NCI-H146 treated with DMSO at 0.1 percent for 48 hours (cell line): ENCODE measurements around the gene TTC33.
"Not testable (repeated sequence)": the region's sequence is repeated elsewhere in the genome, so short reads cannot be mapped to it uniquely, and the experiment has no call there.

Experiments used
- DNase-seq: peaks from one replicate; lab custom pipeline; 2025; ENCODE audit not compliant: unreplicated experiment; lab: John Stamatoyannopoulos, UW

The TTC33 gene

GRCh38 chr5:40618926-40619325, 136.8 kb downstream of the TTC33 start:
- no peak for DNase-seq

GRCh38 chr5:40616781-40617180, 139.0 kb downstream of the TTC33 start:
- DNase-seq, result no peak

- no peak for DNase-seq
These were observed 140.1 kb downstream of the TTC33 start for GRCh38 chr5:40615586-40616170.

- DNase-seq, result no peak
These were observed 140.7 kb downstream of the TTC33 start for GRCh38 chr5:40614923-40615585.

DNA sequence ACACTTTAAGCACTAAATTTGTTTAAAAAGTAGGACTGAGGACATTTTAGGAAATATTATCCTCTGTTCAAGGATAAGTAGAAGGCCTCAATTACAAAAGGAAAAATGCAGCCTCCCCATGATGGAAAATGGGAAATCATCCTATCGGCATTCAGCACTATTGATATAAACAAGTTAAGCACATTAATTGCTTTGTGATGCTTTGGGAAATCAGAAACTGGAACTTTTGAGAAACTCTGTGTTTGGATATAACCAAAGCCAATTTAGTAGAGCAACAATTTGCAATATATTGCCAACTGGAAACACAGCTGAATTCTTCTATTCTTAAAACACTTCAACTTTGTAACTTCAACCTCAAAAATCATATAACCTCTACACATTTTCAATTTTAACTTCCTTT, 141.3 kb downstream of the TTC33 start:
- DNase-seq, result no peak

- DNase-seq, result no peak
These were observed 148.6 kb downstream of the TTC33 start for GRCh38 chr5:40607202-40607601.

DNA sequence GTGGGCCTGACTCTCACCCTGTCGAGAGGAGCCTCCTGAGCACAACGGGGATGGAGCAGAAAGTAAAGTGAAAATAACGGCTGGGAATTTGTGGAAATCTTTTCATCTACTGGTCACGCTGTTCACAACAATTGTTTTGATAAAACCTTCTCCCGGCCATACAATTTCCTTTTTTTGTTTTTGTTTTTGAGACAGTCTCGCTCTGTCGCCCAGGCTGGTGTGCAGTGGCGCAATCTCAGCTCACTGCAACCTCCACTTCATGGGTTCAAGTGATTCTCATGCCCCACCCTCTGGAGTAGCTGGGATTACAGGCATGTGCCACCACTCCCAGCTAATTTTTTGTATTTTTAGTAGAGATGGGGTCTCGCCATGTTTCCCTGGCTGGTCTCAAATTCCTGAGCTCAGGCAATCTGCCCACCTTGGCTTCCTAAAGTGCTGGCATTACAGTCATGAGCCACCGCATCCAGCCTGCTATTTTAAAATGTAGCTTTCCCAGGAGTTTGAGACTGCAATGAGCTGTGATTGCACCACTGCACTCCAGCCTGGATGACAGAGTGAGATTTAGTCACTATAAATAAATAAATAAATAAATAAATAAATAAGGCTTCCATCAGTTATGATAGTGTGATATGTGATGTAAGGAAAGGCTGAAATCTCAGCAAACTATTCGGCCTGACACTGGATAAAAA, 149.5 kb downstream of the TTC33 start:
- DNase-seq, result no peak

- no peak for DNase-seq
These were observed 150.3 kb downstream of the TTC33 start for GRCh38 chr5:40605295-40605958.

GRCh38 chr5:40603378-40603777, 152.4 kb downstream of the TTC33 start:
- DNase-seq, result no peak

DNA sequence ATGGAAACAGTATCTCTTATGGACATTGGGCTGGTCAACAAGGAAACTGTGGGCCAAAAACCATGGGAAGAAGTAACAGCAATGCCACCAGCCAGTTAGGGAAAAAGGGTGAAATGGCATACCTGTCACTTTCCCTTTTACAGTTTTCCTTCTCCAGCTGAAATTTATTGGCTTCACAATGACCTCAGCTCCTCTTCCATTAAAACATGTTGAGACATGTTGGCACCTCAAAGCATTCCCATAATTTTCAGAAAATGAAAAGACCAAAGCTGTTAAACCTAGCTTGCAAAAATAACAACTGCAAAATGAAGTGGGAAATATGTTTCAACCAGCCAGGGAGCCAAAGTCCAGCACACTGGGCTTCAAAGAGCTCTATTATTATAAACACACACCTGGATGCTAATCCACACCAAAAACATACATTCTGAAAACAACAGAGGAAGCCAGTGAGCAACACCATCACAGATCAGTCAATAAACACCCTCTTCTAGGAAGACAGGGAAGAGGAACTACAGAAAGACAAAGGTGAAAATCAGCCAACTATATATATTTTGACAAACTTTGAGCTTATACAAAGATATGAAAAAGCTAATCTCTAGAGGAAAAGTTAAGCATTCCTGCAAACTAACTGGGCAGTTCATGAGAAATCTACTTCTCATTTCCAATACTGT, 154.4 kb downstream of the TTC33 start:
- DNase-seq, result no peak

GRCh38 chr5:40600383-40600782, 155.4 kb downstream of the TTC33 start:
- no peak for DNase-seq

GRCh38 chr5:40599676-40600075, 156.1 kb downstream of the TTC33 start:
- DNase-seq, result no peak

DNA sequence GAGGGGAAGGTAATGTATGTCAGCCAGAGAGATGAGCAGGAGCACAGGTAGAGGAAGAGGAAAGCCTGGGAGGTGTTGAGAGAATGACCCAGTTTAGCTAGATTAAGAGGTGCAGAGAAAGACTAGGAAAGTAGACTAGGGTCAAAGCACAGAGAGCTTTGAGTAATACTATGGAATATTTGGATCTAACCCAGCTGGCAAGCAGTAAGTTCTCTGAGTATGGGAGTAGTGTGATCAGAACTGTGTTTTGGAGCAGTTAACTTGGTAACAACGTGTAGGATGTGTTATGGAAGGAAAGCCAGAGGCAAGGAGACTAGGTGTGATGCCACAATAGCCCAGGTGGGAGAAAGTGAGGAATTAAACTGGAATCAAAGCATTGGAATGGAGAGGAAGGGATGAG, 160.9 kb downstream of the TTC33 start:
- no peak for DNase-seq

- not testable (repeated sequence) for DNase-seq
These were observed 163.9 kb downstream of the TTC33 start for GRCh38 chr5:40591727-40592396.

DNA sequence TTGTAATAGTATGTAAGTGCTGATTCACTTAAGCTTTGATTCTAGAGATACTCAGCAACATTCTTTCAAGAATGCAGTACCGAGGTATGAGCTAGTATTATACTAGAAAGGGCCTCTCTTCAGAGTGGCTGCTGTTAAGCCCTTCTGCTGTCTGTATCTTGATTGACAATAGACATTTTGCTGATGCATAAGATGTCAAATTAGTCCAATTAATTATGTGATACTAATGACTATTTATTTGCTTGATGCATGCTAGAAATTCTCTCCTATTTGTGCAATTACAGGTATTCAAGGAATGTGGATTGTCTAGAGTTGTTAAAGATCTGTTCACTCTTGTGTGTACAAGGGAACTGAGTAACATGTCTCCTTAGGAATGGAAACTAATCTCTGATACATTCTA, 168.4 kb downstream of the TTC33 start:
- no peak for DNase-seq

- no peak for DNase-seq
These were observed 170.1 kb downstream of the TTC33 start for GRCh38 chr5:40585537-40586267.

DNA sequence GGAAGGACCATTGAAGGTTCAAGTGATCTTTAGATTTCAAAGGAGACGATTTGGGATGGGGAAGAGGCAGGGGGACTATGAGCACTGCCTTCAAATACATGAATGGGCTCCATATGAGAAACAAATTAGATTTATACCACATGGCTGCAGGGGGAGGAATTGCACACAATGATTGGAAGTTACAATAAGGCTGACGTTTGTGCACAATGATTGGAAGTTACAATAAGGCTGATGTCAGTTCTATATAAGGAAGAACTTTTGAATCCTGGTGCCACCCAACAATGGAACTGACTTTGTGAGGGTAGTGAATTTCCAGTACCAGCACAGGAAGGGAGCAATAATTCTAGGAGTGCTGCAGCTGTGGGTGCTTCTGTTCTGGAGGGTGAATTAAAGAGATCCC, 171.7 kb downstream of the TTC33 start:
- DNase-seq, result no peak

- no peak for DNase-seq
These were observed 177.0 kb downstream of the TTC33 start for GRCh38 chr5:40578501-40579451.

DNA sequence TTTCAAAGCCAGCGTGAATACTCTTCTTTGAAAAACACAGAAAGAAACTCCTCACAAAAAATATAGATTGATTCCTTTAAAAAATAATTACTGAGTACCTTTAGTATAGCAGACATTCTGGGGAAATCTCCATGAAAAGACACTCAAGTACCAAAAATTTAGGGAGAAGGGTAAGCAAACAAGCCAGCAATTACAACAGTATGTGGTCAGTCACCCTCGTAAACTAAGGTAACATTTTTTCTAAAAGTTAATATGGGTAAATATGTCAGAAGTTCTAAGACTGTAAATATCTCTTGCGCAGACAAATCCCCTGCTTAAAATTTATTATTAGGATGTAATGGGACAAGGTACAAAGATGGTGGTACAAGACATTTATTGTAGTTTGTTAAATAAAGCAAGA, 178.0 kb downstream of the TTC33 start:
- DNase-seq, result no peak
